Measurements from ENCODE around the gene STOML1.

Gene STOML1

DNA sequence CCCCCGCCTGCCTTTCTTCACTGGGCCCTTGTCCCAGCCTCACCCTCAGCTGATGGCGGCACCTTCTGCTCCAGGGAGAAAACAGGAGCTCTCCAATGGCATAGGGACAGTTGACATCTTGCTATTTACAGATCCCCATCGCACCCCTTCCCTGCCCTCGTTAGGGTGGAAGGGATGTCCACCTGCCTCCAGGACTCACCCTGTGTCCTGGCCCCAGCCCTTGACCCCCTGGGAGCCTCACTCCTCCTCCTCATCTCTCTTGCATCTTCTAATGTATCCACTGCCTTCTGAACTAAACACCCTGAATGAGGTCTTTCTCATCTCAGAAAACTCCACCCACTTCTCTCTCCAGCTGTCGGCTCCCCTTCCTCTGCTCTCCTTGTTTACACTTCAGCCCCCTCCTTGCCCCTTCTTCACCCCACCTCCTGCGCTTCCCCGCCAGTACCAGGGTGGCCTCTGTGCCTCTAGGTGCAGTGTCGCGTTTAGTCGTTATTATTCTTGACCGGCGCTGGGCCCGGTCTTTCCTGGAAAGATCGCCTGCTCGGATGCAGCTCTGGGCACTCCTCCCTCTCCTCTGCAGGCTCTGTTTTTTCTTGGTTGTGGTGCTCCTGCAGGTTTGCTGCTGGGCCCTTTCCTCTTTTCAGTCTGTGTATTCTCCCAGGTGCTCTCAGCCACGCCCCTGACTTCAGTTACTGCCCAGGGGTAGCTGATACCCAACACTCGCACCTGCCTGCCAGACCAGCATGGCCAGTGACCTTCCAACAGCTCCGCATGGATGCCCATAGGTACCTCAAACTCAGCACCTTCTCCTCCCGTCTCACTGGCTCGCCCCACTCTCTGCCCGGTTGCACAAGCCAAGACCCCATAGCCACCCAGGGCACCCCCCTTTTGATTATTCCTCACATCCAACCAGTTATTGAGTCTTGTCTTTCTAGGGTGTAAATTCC, 45.3 kb upstream of the STOML1 start:
- no peak for DNase-seq (ENCODE audit: low read depth)

DNA sequence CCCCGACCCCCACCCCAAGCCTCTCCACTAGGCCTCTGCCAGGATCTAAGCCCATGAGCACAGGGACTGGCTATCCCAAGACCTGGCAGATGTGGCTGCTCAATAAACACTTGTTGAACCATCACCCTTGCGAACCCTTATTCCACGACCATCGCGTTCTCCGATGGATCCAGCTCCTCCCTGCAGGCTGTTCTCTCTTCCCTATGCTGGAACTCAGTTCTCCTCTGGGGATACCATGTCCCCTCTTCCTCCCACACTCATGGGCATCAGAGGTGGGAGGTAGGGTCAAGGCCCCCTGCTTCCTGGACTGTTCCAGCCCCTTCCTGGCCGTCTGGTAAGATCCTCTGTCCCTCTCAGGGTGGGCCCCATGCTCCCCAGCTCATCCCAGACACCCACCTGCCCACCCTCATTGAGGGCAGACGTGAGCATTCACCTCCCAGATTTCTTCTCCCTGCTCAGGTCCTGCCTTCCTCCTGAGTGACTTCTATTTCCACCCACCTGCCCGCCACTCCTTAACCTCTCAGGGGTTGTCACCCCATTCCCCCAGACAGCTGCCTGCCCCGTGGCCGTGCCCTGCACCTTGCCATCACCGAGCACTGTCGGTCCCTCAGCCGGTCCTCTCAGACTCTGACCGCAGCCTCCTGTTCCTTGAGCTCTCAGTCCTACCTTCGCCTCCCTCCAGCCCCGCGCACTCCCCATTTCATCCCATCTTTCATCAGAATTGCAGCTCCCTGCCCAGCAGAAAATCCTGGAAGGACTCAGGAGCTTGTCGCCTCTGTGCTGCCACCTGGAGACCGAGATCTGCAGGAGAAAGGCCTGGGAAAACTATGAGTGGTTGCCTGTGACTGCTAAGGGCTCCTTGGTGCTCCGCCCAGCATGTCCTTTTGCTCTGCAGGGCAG, 44.4 kb upstream of the STOML1 start:
- no peak for DNase-seq (ENCODE audit: low read depth)
- no peak overlapping the region for H3K4me3 ChIP-seq (ENCODE audit: control insufficient read depth, low read depth, low read length)
- TF ChIP-seq, protein P1, sequence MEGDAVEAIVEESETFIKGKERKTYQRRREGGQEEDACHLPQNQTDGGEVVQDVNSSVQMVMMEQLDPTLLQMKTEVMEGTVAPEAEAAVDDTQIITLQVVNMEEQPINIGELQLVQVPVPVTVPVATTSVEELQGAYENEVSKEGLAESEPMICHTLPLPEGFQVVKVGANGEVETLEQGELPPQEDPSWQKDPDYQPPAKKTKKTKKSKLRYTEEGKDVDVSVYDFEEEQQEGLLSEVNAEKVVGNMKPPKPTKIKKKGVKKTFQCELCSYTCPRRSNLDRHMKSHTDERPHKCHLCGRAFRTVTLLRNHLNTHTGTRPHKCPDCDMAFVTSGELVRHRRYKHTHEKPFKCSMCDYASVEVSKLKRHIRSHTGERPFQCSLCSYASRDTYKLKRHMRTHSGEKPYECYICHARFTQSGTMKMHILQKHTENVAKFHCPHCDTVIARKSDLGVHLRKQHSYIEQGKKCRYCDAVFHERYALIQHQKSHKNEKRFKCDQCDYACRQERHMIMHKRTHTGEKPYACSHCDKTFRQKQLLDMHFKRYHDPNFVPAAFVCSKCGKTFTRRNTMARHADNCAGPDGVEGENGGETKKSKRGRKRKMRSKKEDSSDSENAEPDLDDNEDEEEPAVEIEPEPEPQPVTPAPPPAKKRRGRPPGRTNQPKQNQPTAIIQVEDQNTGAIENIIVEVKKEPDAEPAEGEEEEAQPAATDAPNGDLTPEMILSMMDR (IDR thresholded peaks at IDR 0.05; ENCODE audit: control insufficient read depth, insufficient read depth, low read depth, low read length, missing control alignments) = peak; percentile 74

More for the DNA sequence above, 45.3 kb upstream of the STOML1 start:
- TF ChIP-seq, protein P1 (IDR thresholded peaks at IDR 0.05; ENCODE audit: control insufficient read depth, insufficient read depth, low read depth, low read length, missing control alignments) = no peak
- H3K4me3 ChIP-seq (ENCODE audit: control insufficient read depth, low read depth, low read length) = no peak overlapping the region

- no peak for DNase-seq (ENCODE audit: low read depth)
Measured at GRCh38 chr15:74035121-74036017, 43.3 kb upstream of the STOML1 start.

GRCh38 chr15:74034206-74034755, 42.2 kb upstream of the STOML1 start:
- no peak overlapping the region for H3K4me3 ChIP-seq (ENCODE audit: control insufficient read depth, low read depth, low read length)
- TF ChIP-seq, protein P1 (IDR thresholded peaks at IDR 0.05; ENCODE audit: control insufficient read depth, insufficient read depth, low read depth, low read length, missing control alignments) = no peak
- DNase-seq (ENCODE audit: low read depth) = no peak

More at GRCh38 chr15:74035121-74036017, 43.3 kb upstream of the STOML1 start:
- no peak overlapping the region for H3K4me3 ChIP-seq (ENCODE audit: control insufficient read depth, low read depth, low read length)
- TF ChIP-seq, protein P1 (IDR thresholded peaks at IDR 0.05; ENCODE audit: control insufficient read depth, insufficient read depth, low read depth, low read length, missing control alignments) = no peak

- TF ChIP-seq, protein P1 (IDR thresholded peaks at IDR 0.05; ENCODE audit: control insufficient read depth, insufficient read depth, low read depth, low read length, missing control alignments) = no peak
- no peak for DNase-seq (ENCODE audit: low read depth)
- no peak overlapping the region for H3K4me3 ChIP-seq (ENCODE audit: control insufficient read depth, low read depth, low read length)
Measured at GRCh38 chr15:74032606-74033561, 40.8 kb upstream of the STOML1 start.

Measured in AG09309 (cell line).